Left hindlimb (tissue), 1 donor: ENCODE results near the gene NCK2.

Experiments used
- DNase-seq: peaks from one replicate; pipeline ENCODE4 v3.0.0-alpha.2; 2018

Gene NCK2

DNA sequence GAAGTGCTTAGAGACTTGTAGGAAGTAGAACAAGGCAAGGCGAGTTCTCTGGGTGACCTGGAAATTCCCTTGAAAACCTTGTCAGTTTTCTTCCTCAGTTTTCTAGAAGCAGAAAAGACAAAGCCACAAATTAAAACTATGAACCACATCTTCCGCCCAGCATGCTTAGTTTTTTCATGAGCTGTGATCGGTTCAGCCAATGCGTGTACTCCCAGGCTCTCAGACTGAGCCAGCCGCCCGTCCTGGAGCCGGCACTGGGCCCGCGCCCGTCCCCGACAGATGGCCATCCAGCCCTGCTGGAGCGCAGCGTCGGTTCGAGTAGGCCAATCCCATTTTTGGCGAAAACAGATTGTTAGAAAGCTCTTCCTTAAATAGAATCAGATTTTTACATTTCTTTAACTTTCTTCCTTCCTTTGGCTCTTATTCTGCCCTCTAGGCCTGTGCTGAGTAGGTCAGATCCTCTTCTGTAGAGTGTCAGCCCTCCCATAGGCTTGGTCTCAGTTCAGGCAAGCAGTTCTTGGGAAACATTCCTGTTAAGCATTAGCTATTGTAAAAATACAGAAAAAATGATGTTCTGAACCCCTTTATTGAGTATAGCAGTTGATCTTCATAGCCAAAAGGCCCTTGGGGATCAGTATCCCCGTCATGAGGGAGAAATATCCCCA, 112.5 kb downstream of the NCK2 start:
- DNase-seq = no peak

GRCh38 chr2:105858868-105859693, 114.4 kb downstream of the NCK2 start:
- no peak for DNase-seq

DNA sequence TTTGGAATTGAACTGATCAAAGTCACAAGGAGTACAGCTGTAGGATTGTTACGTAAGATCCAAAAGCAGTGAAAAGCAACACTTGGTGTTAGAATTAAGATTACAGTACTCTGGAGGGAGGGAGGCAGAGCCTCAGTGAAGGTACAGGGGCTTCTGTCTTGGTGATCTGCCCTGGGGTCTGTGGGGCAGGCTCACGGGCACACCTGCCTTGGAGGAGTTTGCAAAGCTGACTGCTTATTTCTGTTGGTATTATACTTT, 114.9 kb downstream of the NCK2 start:
- no peak for DNase-seq

GRCh38 chr2:105860567-105860966, 115.9 kb downstream of the NCK2 start:
- no peak for DNase-seq

GRCh38 chr2:105861200-105861599, 116.5 kb downstream of the NCK2 start:
- no peak for DNase-seq

DNA sequence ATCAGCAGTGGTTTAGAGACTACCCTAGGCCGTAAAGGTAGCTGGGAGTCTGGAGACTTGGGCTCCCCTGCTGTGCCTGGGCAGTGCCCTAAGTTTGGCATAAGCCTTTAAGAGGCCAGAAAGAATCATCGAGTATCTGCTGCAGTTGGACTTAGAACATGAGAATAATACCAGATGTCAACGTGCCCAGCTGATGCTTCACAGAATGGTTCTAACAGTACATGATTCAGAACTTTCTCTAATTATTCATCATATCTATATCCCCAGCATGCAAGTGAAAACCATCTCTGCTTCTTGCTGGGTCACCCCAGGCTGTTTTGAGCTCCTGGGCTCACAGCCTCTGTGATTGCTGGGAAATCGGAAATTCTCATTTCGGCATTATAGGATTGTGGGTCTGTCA, 118.1 kb downstream of the NCK2 start:
- no peak for DNase-seq

DNA sequence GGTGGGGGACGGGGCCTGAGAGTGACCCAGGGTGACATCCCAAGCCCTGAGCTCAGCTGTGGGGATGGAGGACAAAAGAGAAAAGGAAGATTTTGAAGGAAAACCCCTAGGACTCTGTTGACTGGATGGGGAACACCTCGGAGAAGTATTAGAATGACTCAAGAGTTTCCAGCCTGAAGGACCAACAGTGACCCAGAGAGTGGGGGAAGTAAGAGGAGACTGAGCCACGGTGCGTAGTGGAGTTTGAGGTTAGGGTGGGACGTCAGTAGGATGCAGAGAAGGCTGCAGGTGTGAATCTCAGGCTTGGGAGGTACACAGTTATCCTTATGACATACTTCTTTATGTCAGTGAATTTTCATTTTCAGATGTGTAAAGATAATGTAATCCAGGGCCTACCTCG, 119.5 kb downstream of the NCK2 start:
- no peak for DNase-seq

DNA sequence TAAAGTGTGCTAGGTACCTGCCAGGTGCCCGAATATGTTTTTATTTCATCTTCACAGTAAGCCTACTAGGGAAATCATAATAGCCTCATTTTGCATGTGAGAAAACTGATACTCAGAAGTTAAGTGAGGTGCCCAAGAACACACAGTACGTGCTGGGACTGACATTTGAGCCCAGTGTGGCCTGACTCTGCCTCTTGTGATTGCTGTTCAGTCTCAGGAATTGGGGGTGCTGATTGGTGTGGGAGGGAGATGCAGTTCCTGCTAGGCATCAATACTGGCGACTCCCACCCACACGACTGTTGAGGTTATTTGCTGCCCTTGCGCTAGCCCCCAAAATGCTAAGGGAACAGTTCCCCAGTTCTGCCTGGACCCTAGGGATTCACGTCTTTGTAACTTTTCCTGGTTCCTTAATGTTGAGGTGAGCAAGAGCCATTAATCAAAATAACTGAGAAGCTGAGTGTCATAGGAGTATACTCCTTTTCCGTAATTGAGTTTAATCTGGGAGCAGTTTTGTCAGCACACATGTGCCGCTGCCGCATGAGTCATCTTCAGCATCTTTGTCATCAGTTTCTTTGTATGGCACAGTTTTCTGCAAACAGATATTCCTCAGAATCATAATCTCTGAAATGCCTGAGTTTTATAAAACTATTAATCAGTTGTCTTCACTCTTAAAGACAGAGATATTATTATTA, 120.7 kb downstream of the NCK2 start:
- DNase-seq = no peak

DNA sequence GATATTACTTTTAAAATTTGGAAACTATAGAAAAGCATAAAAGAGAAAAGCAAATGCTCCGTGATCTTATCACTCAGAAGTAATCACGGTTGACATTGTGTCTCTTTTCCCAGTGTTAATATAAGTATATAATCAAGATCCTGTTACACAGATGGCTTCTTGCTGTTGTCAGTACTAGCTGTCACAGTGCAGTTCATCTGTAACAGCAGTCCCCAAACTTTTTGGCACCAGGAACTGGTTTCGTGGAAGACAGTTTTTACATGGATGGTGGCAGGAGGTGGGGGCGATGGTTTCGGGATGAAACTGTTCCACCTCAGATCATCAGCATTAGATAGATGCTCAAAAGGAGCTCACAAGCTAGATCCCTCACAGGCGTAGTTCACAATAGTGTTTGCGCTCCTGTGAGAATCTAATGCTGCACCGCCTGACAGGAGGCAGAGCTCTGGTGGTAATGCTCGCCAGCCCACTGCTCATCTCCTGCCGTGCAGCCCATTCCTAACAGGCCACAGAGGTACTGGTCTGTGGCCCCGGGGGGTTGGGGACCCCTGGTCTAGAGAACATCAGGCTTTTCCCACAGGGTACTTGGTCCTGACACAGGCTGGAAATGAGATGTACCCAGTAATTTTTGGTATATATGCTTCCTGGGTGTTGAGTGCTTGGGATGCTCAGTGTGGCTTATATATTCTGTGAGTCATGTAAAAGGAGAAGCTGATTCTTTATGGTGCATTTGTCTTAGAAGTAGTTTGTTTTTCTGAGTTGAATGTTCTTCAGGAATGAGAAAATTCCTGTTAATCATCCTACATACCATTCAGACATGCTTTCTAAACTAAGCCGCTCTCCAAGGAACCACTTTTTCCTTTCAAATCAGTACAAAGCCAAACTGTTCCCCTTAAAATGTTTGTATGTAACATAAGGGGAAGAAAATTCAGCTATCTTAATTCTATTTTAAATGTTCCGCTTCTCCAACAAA, 121.8 kb downstream of the NCK2 start:
- no peak for DNase-seq

DNA sequence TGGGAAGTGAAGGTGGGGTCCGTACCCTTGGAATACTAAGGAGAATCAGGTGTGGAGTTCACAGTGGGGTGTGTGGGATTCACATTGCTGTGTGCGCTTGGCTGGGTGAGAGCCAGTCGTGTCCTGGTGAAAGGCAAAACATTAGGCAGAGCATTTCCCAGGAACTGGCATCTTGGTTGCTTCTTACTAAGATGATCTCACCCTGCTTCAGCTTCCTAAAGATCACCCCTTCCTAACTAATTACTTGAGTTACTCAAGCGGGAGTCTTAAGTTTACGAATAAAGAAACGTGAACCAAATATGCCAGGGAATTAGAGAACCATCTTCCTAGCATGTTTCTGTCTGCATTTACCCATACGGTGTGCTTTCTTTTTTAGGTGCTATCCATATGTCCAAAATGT, 122.9 kb downstream of the NCK2 start:
- no peak for DNase-seq

GRCh38 chr2:105868060-105868459, 123.3 kb downstream of the NCK2 start:
- no peak for DNase-seq

DNA sequence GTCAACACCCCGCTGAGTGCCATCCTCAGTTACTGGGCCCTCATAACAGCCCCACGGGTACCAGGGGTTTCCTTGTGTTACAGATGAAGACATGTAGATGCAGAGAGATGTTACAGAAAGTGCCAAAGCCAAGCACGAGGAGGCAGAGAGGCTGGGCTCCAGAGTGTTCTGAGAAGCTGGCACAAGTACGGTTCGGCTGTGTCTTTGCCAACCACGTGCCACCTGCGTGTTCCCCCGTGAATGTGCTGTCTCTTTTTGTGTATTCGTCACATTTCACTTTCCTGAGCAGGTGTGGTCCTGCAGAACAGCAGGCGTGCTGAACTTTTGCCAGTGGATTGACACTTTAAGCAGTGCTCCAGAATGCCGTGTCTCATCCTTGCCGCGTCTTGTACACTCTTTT, 124.6 kb downstream of the NCK2 start:
- no peak for DNase-seq

DNA sequence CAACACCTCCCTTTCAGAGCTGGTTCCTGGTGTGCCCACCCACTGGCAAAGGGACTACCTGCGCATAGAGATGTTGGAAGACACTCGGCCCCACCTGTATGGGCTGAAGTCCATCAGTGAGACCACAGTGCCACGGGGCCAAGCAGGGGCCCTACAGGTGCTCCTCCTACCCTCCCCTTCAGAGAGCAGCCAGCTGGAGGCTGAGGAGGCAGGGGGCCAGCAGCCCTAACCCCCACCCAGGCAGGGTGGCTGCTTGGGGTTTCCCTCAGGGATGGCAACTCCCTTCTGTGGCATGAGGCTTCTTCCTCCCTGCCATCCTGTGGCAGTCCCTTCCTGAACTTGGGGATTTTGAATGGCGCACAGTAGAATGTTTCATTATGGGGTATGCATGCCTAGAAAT, 125.3 kb downstream of the NCK2 start:
- no peak for DNase-seq

GRCh38 chr2:105870858-105871257, 126.1 kb downstream of the NCK2 start:
- DNase-seq = no peak

DNA sequence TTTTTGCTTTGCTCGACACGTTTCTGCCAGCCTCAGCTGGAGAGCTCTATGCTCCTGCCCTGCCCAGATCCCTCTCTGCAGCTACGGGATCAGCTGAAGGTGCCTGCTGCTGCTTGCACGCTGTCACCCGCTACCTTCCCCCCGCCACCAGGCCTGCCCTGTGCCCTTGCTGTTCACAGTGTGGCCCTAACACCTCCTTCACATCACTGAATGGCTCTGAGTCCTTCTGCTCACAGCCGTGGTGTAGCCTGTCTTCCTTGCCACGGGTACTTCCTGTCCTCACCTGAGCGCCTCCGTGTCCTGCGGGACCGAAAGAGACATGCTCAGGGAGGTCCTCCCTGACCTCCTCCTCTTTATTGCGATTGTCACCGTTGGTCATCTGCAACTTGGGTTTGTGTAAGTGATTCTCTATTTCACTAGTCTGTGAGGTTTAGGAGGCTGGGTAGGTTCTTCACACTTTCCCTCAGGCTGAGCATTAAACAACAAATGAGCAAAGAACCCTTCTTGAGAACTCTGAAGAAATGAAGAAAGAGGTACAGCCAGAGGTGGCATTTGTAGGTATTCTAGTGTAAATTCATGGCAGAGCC, 127.5 kb downstream of the NCK2 start:
- DNase-seq = no peak

GRCh38 chr2:105872830-105873229, 128.1 kb downstream of the NCK2 start:
- DNase-seq = no peak

GRCh38 chr2:105873281-105873680, 128.6 kb downstream of the NCK2 start:
- DNase-seq = no peak

GRCh38 chr2:105873721-105874120, 129.0 kb downstream of the NCK2 start:
- DNase-seq = no peak

DNA sequence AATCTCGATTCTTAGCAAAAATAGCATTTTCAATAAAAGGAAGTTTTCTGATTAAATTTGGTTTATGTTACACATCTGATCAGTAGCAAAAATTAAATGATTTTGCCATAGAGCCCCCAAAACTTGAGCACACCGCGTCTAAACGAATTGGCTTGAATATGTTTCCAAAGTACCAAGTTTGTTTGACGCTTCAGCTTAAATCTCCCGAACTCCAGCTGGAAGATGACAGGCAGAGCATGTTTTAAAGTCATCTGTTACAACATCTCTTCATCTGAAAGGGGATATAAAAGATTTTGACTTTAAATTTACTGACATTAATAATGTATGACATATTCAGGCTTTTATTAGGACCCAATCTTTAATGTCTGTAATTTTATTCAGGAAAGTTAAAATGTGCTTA, 129.8 kb downstream of the NCK2 start:
- DNase-seq = no peak

GRCh38 chr2:105875241-105875640, 130.5 kb downstream of the NCK2 start:
- no peak for DNase-seq

- no peak for DNase-seq
Measured at GRCh38 chr2:105876191-105876590, 131.5 kb downstream of the NCK2 start.

- no peak for DNase-seq
Measured at GRCh38 chr2:105877945-105878344, 133.2 kb downstream of the NCK2 start.
